Lower lobe of right lung (tissue), 2 donors: ENCODE results near the gene ISCA1. TPM values are rescaled to one million over a fixed set of nuclear protein-coding genes. Genes with fewer than 3 reads are reported as not detected.
"Not testable (repeated sequence)": the region's sequence is repeated elsewhere in the genome, so short reads cannot be mapped to it uniquely, and the experiment has no call there.

Experiments
- ATAC-seq, 2 donors: fragments of 200-7000 bp; cut with Tn5 transposase; one replicate each; pipeline ENCODE4 v1.9.1; 2020 to 2022; ENCODE audit warnings: mild to moderate bottlenecking in 2 of 2, moderate library complexity in 2 of 2
- DNase-seq: peaks from one replicate; pipeline ENCODE4 v3.0.0-alpha.2; 2020
- H3K27ac ChIP-seq: fragments of 200-600 bp; one replicate; pipeline ENCODE4 v1.8.0; 2022
- H3K27me3 ChIP-seq: fragments of 200-600 bp; one replicate; pipeline ENCODE4 v1.8.0; 2022; ENCODE audit warnings: low read depth
- H3K36me3 ChIP-seq: fragments of 200-600 bp; one replicate; pipeline ENCODE4 v1.8.0; 2022; ENCODE audit warnings: mild to moderate bottlenecking
- H3K4me1 ChIP-seq: fragments of 200-600 bp; one replicate; pipeline ENCODE4 v1.8.0; 2022
- H3K4me3 ChIP-seq: fragments of 200-600 bp; one replicate; pipeline ENCODE4 v1.8.0; 2022; ENCODE audit warnings: mild to moderate bottlenecking
- H3K9me3 ChIP-seq: fragments of 200-600 bp; one replicate; pipeline ENCODE4 v1.8.0; 2022
- CTCF ChIP-seq: fragments of 200-600 bp; IDR thresholded peaks from one replicate; pipeline ENCODE4 v1.8.0; 2022; ENCODE audit warnings: antibody characterized with exemption, mild to moderate bottlenecking
- intact Hi-C: fragments of 100-400 bp; cut with DNase I; formaldehyde crosslinking; loops from one replicate; pipeline ENCODE4 v1.11.0; 2022
- total RNA-seq: library from RNA; stranded (reverse); fragmentation: NEBNext Ultra II Directional; extraction: Animal tissue kit (Norgen Biotek cat#: 25700); gene quantifications from one replicate; pipeline ENCODE4 v1.2.1, GENCODE V29; 2021
- donor health status: DM: no; HTN: yes; CAD: no; lungs with severe emphysema.

The ISCA1 gene
- total RNA-seq, 1 donor from 2014 or later = 24.1 TPM

DNA sequence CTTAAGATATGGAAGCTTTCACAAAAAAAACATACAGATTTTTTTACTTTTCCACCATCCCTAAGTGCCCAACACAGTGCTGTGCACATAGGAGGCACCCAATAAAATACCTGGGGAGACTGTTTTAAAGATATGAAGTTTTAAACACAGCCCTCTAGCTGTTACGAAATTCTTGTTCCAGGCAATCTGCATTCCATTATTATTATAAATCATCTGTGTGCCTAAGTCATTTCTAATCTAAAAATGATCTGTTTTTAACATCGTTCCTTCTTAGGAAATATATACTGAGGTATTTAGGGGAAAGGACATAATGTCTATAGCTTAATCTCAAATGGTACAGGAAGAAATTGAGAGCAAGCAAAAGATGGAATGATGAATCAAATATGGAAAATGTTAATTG lies 32.7 kb upstream of the ISCA1 start:
- no peaks in the 10 kb centered on the region for H3K4me1 ChIP-seq
- H3K36me3 ChIP-seq = peaks cover 86% of the 10 kb centered on the region
- no peak overlapping the region for H3K4me3 ChIP-seq
- no peak for TF ChIP-seq CTCF
- ATAC-seq (no peak), DNase-seq (no peak)
- intact Hi-C loops = no loop called here
- no peaks in the 10 kb centered on the region for H3K9me3 ChIP-seq
- no peaks in the 10 kb centered on the region for H3K27me3 ChIP-seq
- H3K27ac ChIP-seq = no peak overlapping the region

GRCh38 chr9:86312959-86313358 lies 30.6 kb upstream of the ISCA1 start:
- H3K9me3 ChIP-seq, intact Hi-C loops, H3K4me1 ChIP-seq, H3K27me3 ChIP-seq, H3K27ac ChIP-seq, ATAC-seq, DNase-seq, H3K4me3 ChIP-seq: not testable (repeated sequence)
- H3K36me3 ChIP-seq = peaks cover 86% of the 10 kb centered on the region

GRCh38 chr9:86308687-86309086 lies 26.3 kb upstream of the ISCA1 start:
- H3K27ac ChIP-seq = no peak overlapping the region
- H3K4me1 ChIP-seq = no peaks in the 10 kb centered on the region
- no peak overlapping the region for H3K4me3 ChIP-seq
- DNase-seq (no peak), ATAC-seq (no peak)
- intact Hi-C loops = no loop called here
- H3K36me3 ChIP-seq = peaks cover 86% of the 10 kb centered on the region
- no peaks in the 10 kb centered on the region for H3K27me3 ChIP-seq
- no peaks in the 10 kb centered on the region for H3K9me3 ChIP-seq
- no peak for TF ChIP-seq CTCF

- Histone ChIP-seq H3K4me1 (no peaks in the 10 kb centered on the region), H3K27ac (no peak overlapping the region), H3K4me3 (no peak overlapping the region), H3K9me3 (no peaks in the 10 kb centered on the region), H3K27me3 (no peaks in the 10 kb centered on the region), H3K36me3 (peaks cover 100% of the 10 kb centered on the region)
- TF ChIP-seq CTCF = no peak
- ATAC-seq (no peak), DNase-seq (no peak)
- intact Hi-C loops = no loop called here
Measured at GRCh38 chr9:86304236-86304730, 21.9 kb upstream of the ISCA1 start.

DNA sequence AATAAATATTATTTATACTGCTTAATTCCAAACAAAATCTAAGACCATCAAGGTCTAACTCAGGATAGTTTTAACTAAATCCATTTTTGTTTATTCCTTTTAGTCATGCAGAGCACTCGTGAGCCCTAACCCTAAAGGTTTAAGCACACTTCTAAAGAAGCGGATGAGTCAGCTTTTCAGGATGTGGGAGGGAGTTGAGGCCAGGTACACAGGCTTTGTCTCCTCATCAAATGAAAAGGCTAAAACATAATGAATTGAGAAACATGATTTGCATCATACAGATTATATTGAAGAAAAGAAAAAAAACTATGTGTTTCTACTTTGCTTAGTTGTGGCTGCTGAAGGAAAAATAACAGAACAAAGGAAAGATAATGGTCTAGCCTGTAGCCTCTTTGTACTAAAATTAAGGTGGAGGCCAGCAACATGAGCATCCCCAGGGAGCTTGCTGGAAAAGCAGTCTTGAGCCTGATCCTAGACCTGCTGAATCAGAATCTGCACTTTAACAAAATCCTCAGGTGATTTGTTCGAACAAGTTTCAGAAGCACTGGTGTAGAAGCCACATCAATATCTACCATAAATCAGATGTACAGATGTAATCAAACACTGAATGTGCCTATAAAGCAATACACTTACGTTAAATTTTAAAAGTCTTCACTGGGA lies 21.1 kb upstream of the ISCA1 start:
- Histone ChIP-seq H3K4me1 (no peaks in the 10 kb centered on the region), H3K9me3 (no peaks in the 10 kb centered on the region), H3K36me3 (peaks cover 100% of the 10 kb centered on the region), H3K4me3 (no peak overlapping the region), H3K27ac (no peak overlapping the region), H3K27me3 (no peaks in the 10 kb centered on the region)
- ATAC-seq (no peak), DNase-seq (no peak)
- intact Hi-C loops = no loop called here
- TF ChIP-seq CTCF = no peak

- Histone ChIP-seq H3K27me3 (no peaks in the 10 kb centered on the region), H3K4me3 (no peak overlapping the region), H3K27ac (no peak overlapping the region), H3K36me3 (peaks cover 100% of the 10 kb centered on the region), H3K4me1 (no peaks in the 10 kb centered on the region), H3K9me3 (no peaks in the 10 kb centered on the region)
- no peak for DNase-seq
- no peak for TF ChIP-seq CTCF
- intact Hi-C loops = no loop called here
- no peak for ATAC-seq
Measured at GRCh38 chr9:86301686-86302085, 19.3 kb upstream of the ISCA1 start.
